ENCODE measurements around the gene PCDHB8.
A peak's percentile ranks its signal among the peaks of the same experiment; 100 is the strongest.
"Not testable (repeated sequence)": the region's sequence is repeated elsewhere in the genome, so short reads cannot be mapped to it uniquely, and the experiment has no call there.

Gene PCDHB8

GRCh38 chr5:141177577-141178191, at the start of gene PCDHB8:
PCDHB8 (plus strand) TSS chr5:141177790; CDS start chr5:141178035, 245 bp downstream.
- DNase-seq: not testable (repeated sequence)

- DNase-seq: no peak
These were observed 42.4 kb upstream of the PCDHB8 start, which contains the start of gene PCDHB5 for GRCh38 chr5:141135030-141135717. PCDHB5 (plus strand) TSS chr5:141135206; CDS start chr5:141135435, 229 bp downstream.

- no peak for DNase-seq
These were observed 41.8 kb upstream of the PCDHB8 start for GRCh38 chr5:141135718-141136266.

GRCh38 chr5:141137346-141137745, 40.2 kb upstream of the PCDHB8 start:
- not testable (repeated sequence) for DNase-seq

GRCh38 chr5:141149812-141150211, 27.8 kb upstream of the PCDHB8 start, which contains the start of gene PCDHB6:
PCDHB6 (plus strand) TSS chr5:141150057; CDS start chr5:141150258, 201 bp downstream.
- no peak for DNase-seq

- DNase-seq: no peak
These were observed 27.2 kb upstream of the PCDHB8 start for GRCh38 chr5:141150224-141150992.

GRCh38 chr5:141150993-141151325, 26.6 kb upstream of the PCDHB8 start:
- no peak for DNase-seq

- not testable (repeated sequence) for DNase-seq
These were observed 26.0 kb upstream of the PCDHB8 start for GRCh38 chr5:141151632-141152031.

- not testable (repeated sequence) for DNase-seq
These were observed 25.5 kb upstream of the PCDHB8 start for GRCh38 chr5:141152096-141152495.

GRCh38 chr5:141155540-141156374, 21.8 kb upstream of the PCDHB8 start:
- peak in 1 of 2 experiments; percentile 29 for DNase-seq

- not testable (repeated sequence) for DNase-seq
These were observed 20.2 kb upstream of the PCDHB8 start for GRCh38 chr5:141157356-141157755.

GRCh38 chr5:141157901-141158300, 19.7 kb upstream of the PCDHB8 start:
- DNase-seq: not testable (repeated sequence)

GRCh38 chr5:141172381-141173204, 5.0 kb upstream of the PCDHB8 start, which contains the start of gene PCDHB7:
PCDHB7 (plus strand) TSS chr5:141172644; CDS start chr5:141172836, 192 bp downstream.
- DNase-seq: peak; percentile 13 to 41

GRCh38 chr5:141174291-141175104, 3.1 kb upstream of the PCDHB8 start:
- not testable (repeated sequence) for DNase-seq

- no peak for DNase-seq
These were observed 1.7 kb upstream of the PCDHB8 start for GRCh38 chr5:141175933-141176332.

- DNase-seq: not testable (repeated sequence)
These were observed 1.8 kb downstream of the PCDHB8 start for GRCh38 chr5:141179371-141179770.

GRCh38 chr5:141179876-141180275, 2.3 kb downstream of the PCDHB8 start:
- DNase-seq: not testable (repeated sequence)

GRCh38 chr5:141180313-141180712, 2.7 kb downstream of the PCDHB8 start:
- DNase-seq: no peak

- DNase-seq: no peak
These were observed 4.7 kb downstream of the PCDHB8 start, which contains the start of gene PCDHB16 for GRCh38 chr5:141182248-141182647. PCDHB16 (plus strand) TSS chr5:141182387; CDS start chr5:141182560, 173 bp downstream.

Measured in AML-193 (cell line).